Pancreas (tissue), 10 donors: ENCODE data around the gene LMF1. TPM values are rescaled to one million over a fixed set of nuclear protein-coding genes. Genes with fewer than 3 reads are reported as not detected.
A peak's percentile ranks its signal among the peaks of the same experiment; 100 is the strongest.

ENCODE experiments used
- ATAC-seq, 4 donors: fragments of 200-7000 bp; cut with Tn5 transposase; one replicate each; pipeline versions ENCODE4 v1.8.0 to v1.9.1; 2020; ENCODE audit warnings: mild to moderate bottlenecking in 4 of 4, moderate library complexity in 4 of 4
- DNase-seq, 6 donors: peaks; one replicate each; pipeline ENCODE4 v3.0.0-alpha.2; 2020
- FAIRE-seq: peaks from 2 replicates; lab custom pipeline; 2012; peaks lifted over from hg19 to GRCh38; lab: Jason Lieb, UNC
- H3K27ac ChIP-seq, 4 donors: fragments of 200-600 bp; sonication (generic); 1 replicate in 3 of 4; 2 replicates in 1 of 4; pipeline versions ENCODE4 v1.5.0 to v1.8.0; 2020
- H3K27me3 ChIP-seq, 4 donors: fragments of 200-600 bp; one replicate each; pipeline ENCODE4 v1.8.0; 2021
- H3K36me3 ChIP-seq, 3 donors: fragments of 200-600 bp; sonication (generic) in 1 of 3; one replicate each; pipeline versions ENCODE4 v1.5.0 to v1.8.0; 2020 to 2021
- H3K4me1 ChIP-seq, 3 donors: fragments of 200-600 bp; one replicate each; pipeline ENCODE4 v1.8.0; 2021
- H3K4me3 ChIP-seq, 4 donors: fragments of 200-600 bp; sonication (generic) in 2 of 4; one replicate each; pipeline versions ENCODE4 v1.5.0 to v1.8.0; 2020 to 2021
- H3K9me3 ChIP-seq, 4 donors: fragments of 200-600 bp; one replicate each; pipeline ENCODE4 v1.8.0; 2021
- WGBS, 2 donors: extraction: QIAGEN DNeasy Blood & Tissue Kit; methylation state at CpG; one replicate each; pipeline ENCODE4 v1.1.7; 2013; 5-methylcytosine and 5-hydroxymethylcytosine counted together
- intact Hi-C, 3 donors: fragments of 100-400 bp; cut with DNase I; formaldehyde crosslinking; loops; one replicate each; pipeline versions ENCODE4 v1.11.1 to v1.14.2; 2022
- polyA plus RNA-seq, 2 donors: library from polyadenylated mRNA; stranded (reverse); fragments of 200-250 nt; gene quantifications; one replicate each; pipeline ENCODE4 v1.2.3, GENCODE V29; 2013
- total RNA-seq, 6 donors: library from RNA; stranded (reverse); fragmentation: NEBNext Ultra II Directional in 4 of 6; extraction: Animal tissue kit (Norgen Biotek cat#: 25700) in 4 of 6; gene quantifications; one replicate each; pipeline versions ENCODE4 v1.2.1 to v1.2.4, GENCODE V29; 2021 to 2023
- TF ChIP-seq, protein P1 (sequence below), 4 donors: fragments of 200-600 bp; sonication (generic) in 3 of 4; IDR thresholded peaks; one replicate each; pipeline versions ENCODE4 v1.5.0 to v1.8.0; 2021; ENCODE audit warnings: antibody characterized with exemption in 4 of 4
- donor health status: healthy with polysubstance abuse.
- donor health status: DM: no; HTN: no; CAD: no; lungs with moderate emphysema.
- donor health status: DM: no; HTN: no; CAD: no.
- donor health status: control.
- donor health status: control.
- donor health status: Bipolar disorder and iron deficiency.
- donor health status: DM: yes; HTN: yes; CAD: no.
- donor health status: DM: no; HTN: no; CAD: no.
- donor health status: DM: no; HTN: no; CAD: no.
- donor health status: DM: yes; HTN: yes; CAD: no.

LMF1 gene
- total and polyA plus RNA-seq, 8 donors: 9.3 to 64.6 (median 15.7) TPM

GRCh38 chr16:900211-900610, 70.6 kb downstream of the LMF1 start:
- 95 to 98% methylated on average over 7 of the region's 7 CpGs for WGBS, 2 donors
- H3K27me3 ChIP-seq: no peaks in the 10 kb centered on the region
- no peak overlapping the region for H3K27ac ChIP-seq
- no peak overlapping the region for H3K4me3 ChIP-seq
- H3K4me1 ChIP-seq: no peaks in the 10 kb centered on the region
- DNase-seq: no peak
- no peaks in the 10 kb centered on the region for H3K36me3 ChIP-seq
- TF ChIP-seq, protein P1, sequence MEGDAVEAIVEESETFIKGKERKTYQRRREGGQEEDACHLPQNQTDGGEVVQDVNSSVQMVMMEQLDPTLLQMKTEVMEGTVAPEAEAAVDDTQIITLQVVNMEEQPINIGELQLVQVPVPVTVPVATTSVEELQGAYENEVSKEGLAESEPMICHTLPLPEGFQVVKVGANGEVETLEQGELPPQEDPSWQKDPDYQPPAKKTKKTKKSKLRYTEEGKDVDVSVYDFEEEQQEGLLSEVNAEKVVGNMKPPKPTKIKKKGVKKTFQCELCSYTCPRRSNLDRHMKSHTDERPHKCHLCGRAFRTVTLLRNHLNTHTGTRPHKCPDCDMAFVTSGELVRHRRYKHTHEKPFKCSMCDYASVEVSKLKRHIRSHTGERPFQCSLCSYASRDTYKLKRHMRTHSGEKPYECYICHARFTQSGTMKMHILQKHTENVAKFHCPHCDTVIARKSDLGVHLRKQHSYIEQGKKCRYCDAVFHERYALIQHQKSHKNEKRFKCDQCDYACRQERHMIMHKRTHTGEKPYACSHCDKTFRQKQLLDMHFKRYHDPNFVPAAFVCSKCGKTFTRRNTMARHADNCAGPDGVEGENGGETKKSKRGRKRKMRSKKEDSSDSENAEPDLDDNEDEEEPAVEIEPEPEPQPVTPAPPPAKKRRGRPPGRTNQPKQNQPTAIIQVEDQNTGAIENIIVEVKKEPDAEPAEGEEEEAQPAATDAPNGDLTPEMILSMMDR (IDR thresholded peaks at IDR 0.05): no peak
- no peak for ATAC-seq
- FAIRE-seq: no peak
- no peaks in the 10 kb centered on the region for H3K9me3 ChIP-seq
- intact Hi-C loops: no loop called here

DNA sequence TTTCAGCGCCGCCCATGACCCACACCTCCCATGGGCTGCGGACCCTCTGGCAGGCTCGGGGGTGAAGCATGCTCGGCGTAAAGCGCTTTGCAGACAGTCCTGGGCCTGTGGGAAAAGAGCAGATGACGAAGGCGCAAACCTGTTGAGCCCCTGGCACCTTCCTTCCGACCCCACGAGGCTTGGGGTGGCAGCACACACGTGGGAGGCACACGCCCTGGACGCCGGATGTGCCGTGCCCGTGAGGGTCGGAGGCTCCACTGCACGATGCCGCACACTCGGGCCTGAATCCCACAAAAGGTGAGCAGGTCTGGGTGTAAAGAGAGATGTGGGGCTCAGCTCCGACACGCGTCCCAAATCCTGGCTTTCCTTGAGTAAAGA, 71.1 kb downstream of the LMF1 start:
- DNase-seq: peak in 2 of 6 donors; percentile 11 to 38
- Histone ChIP-seq H3K9me3 (no peaks in the 10 kb centered on the region), H3K4me3 (no peak overlapping the region), H3K27me3 (no peaks in the 10 kb centered on the region), H3K36me3 (no peaks in the 10 kb centered on the region), H3K27ac (no peak overlapping the region), H3K4me1 (no peaks in the 10 kb centered on the region)
- FAIRE-seq: no peak
- intact Hi-C loops: no loop called here
- TF ChIP-seq, protein P1 (IDR thresholded peaks at IDR 0.05): no peak
- no peak for ATAC-seq
- 91 to 95% methylated on average over 24 of the region's 24 CpGs for WGBS, 2 donors

GRCh38 chr16:898761-899682, 71.8 kb downstream of the LMF1 start:
- H3K4me3 ChIP-seq: no peak overlapping the region
- no peak for ATAC-seq
- DNase-seq: peak in 2 of 6 donors; percentile 18 to 36
- no peaks in the 10 kb centered on the region for H3K36me3 ChIP-seq
- intact Hi-C loops: no loop called here
- WGBS, 2 donors: 94 to 97% methylated on average over 39 of the region's 39 CpGs
- no peak overlapping the region for H3K27ac ChIP-seq
- H3K4me1 ChIP-seq: no peaks in the 10 kb centered on the region
- TF ChIP-seq, protein P1 (IDR thresholded peaks at IDR 0.05): no peak
- H3K27me3 ChIP-seq: no peaks in the 10 kb centered on the region
- H3K9me3 ChIP-seq: no peaks in the 10 kb centered on the region
- FAIRE-seq: no peak

DNA sequence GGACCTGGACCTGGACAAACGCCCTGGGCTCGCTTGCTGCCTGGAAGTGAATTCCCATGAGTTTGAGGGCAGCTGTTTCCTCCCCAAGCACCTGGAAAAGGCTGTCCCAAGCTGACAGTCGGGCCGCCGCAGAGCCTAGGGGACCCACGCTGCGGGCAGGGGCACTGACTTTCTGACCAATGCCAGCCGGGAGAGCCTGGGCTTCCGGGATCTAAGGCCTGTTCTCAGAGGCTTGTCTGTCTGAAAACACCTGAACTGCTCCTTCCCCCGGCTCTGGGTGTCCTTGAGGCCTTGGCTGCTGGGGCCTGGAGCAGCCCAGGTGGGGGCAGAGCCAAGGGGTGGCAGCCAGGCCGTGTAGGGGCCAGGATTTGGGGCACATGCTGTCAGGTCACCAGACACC, 72.6 kb downstream of the LMF1 start:
- TF ChIP-seq, protein P1 (IDR thresholded peaks at IDR 0.05): no peak
- no peaks in the 10 kb centered on the region for H3K27me3 ChIP-seq
- H3K9me3 ChIP-seq: no peaks in the 10 kb centered on the region
- no peak overlapping the region for H3K27ac ChIP-seq
- no peaks in the 10 kb centered on the region for H3K4me1 ChIP-seq
- intact Hi-C loops: no loop called here
- 53 to 68% methylated on average over 11 of the region's 11 CpGs for WGBS, 2 donors
- H3K4me3 ChIP-seq: no peak overlapping the region
- DNase-seq (peak in 2 of 6 donors; percentile 18 to 62), FAIRE-seq (no peak), ATAC-seq (peak in 2 of 4 donors; percentile 48 to 83)
- H3K36me3 ChIP-seq: no peaks in the 10 kb centered on the region

GRCh38 chr16:897701-898100, 73.1 kb downstream of the LMF1 start:
- DNase-seq (peak in 1 of 6 donors; percentile 64), ATAC-seq (no peak), FAIRE-seq (no peak)
- Histone ChIP-seq H3K4me1 (no peaks in the 10 kb centered on the region), H3K36me3 (no peaks in the 10 kb centered on the region), H3K27me3 (no peaks in the 10 kb centered on the region), H3K9me3 (no peaks in the 10 kb centered on the region), H3K27ac (no peak overlapping the region), H3K4me3 (no peak overlapping the region)
- intact Hi-C loops: no loop called here
- 86 to 89% methylated on average over 14 of the region's 14 CpGs for WGBS, 2 donors
- TF ChIP-seq, protein P1 (IDR thresholded peaks at IDR 0.05): no peak
